Endothelial cell (in vitro differentiated cells): ENCODE data around the gene CUL9. TPM values are rescaled to one million over a fixed set of nuclear protein-coding genes. Genes with fewer than 3 reads are reported as not detected.

ENCODE experiments used
- DNase-seq: peaks from one replicate; pipeline ENCODE4 v3.0.0; 2021; ENCODE audit warnings: low spot score
- H3K27ac Mint-ChIP-seq: one replicate; pipeline ENCODE4 v1.8.0; 2021; ENCODE audit warnings: mixed read lengths, inconsistent platforms; ENCODE audit not compliant: unreplicated experiment
- H3K27me3 Mint-ChIP-seq: one replicate; pipeline ENCODE4 v1.8.0; 2021; ENCODE audit warnings: mild to moderate bottlenecking, moderate library complexity, mixed read lengths, inconsistent platforms; ENCODE audit not compliant: unreplicated experiment
- H3K36me3 Mint-ChIP-seq: one replicate; pipeline ENCODE4 v1.8.0; 2021; ENCODE audit warnings: mild to moderate bottlenecking, low read depth, mixed read lengths, inconsistent platforms; ENCODE audit not compliant: unreplicated experiment
- H3K4me1 Mint-ChIP-seq: one replicate; pipeline ENCODE4 v1.8.0; 2021; ENCODE audit warnings: mild to moderate bottlenecking, mixed read lengths, inconsistent platforms; ENCODE audit not compliant: unreplicated experiment
- H3K4me3 Mint-ChIP-seq: one replicate; pipeline ENCODE4 v1.8.0; 2021; ENCODE audit warnings: mild to moderate bottlenecking, mixed read lengths, inconsistent platforms; ENCODE audit not compliant: unreplicated experiment
- H3K9me3 Mint-ChIP-seq: one replicate; pipeline ENCODE4 v1.8.0; 2021; ENCODE audit warnings: mixed read lengths, inconsistent platforms; ENCODE audit not compliant: unreplicated experiment
- total RNA-seq: library from RNA; stranded (reverse); fragmentation: NEBNext Ultra II Directional; extraction: Animal tissue kit (Norgen Biotek cat#: 25700); gene quantifications from one replicate; pipeline ENCODE4 v1.2.1, GENCODE V29; 2021; ENCODE audit not compliant: unreplicated experiment
- TF ChIP-seq, protein P1 (sequence below): fragments of 200-600 bp; sonication (generic); IDR thresholded peaks from one replicate; pipeline ENCODE4 v1.5.0; 2021; ENCODE audit warnings: antibody characterized with exemption; ENCODE audit not compliant: unreplicated experiment

Gene CUL9
- total RNA-seq, 1 donor from 2014 or later, result 55.4 TPM

DNA sequence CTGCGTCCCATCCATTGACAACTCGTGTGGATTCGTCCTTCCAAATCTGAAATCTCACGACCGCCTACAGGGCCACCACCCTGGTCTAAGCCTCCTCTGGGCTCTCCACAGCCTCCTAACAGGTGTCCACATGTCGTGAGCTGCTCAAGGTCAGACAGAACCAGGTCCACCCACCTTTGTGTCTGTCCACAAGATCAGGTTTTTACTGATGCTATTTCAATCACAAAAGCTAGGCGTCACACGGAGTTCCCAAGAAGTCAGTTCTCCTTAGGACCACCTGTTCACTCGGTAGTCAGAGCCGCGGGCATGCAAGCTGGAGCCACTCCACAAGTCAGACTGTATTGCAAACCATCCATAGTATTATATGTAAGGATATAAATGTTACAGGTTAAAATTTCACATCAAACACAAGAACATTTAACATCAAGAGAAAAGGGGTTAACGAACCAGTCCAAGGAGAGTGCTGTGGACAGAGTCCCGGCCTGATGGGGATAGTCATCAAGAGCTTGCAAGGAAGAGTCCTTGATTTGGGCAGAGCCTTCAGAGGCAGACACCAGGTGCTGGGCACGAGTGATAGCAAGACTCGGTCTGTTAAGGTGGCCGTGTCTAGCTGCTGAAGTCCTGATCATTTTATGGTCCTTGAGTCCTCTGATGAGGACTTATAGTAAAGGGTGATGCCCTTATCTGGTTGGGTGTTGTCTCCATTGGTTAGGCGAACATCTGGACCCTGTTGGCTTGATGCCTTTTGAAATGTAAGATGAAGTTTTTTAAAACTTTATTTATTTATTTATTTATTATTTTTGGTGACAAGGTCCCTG, 48.0 kb downstream of the CUL9 start:
- H3K27ac Mint-ChIP-seq, result peak overlapping the region; percentile 26
- peaks cover 4% of the 10 kb centered on the region for H3K27me3 Mint-ChIP-seq
- peaks cover 3% of the 10 kb centered on the region for H3K4me1 Mint-ChIP-seq
- H3K9me3 Mint-ChIP-seq, result no peaks in the 10 kb centered on the region
- H3K4me3 Mint-ChIP-seq, result peak overlapping the region; percentile 84
- TF ChIP-seq, protein P1, sequence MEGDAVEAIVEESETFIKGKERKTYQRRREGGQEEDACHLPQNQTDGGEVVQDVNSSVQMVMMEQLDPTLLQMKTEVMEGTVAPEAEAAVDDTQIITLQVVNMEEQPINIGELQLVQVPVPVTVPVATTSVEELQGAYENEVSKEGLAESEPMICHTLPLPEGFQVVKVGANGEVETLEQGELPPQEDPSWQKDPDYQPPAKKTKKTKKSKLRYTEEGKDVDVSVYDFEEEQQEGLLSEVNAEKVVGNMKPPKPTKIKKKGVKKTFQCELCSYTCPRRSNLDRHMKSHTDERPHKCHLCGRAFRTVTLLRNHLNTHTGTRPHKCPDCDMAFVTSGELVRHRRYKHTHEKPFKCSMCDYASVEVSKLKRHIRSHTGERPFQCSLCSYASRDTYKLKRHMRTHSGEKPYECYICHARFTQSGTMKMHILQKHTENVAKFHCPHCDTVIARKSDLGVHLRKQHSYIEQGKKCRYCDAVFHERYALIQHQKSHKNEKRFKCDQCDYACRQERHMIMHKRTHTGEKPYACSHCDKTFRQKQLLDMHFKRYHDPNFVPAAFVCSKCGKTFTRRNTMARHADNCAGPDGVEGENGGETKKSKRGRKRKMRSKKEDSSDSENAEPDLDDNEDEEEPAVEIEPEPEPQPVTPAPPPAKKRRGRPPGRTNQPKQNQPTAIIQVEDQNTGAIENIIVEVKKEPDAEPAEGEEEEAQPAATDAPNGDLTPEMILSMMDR, result no peak
- DNase-seq, result no peak
- peaks cover 5% of the 10 kb centered on the region for H3K36me3 Mint-ChIP-seq

DNA sequence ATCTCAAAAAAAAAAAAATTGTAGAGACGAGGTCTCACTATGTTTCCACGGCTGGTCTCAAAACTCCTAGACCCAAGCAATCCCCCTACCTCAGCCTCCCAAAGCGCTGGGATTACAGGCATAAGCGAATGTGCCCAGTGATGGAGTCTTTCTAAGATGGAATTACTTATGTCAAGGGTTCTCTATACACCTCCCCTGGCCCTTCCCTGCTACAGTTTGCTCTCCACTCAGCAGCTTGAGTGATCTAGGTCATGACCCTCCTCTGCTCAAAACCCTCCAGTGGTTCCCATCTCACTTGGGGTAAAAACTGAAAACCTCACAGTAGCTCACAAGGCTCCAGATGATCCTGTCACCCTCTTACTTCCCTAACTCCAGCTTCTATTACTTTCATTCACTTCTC, 49.1 kb downstream of the CUL9 start:
- H3K4me3 Mint-ChIP-seq, result no peak overlapping the region
- H3K9me3 Mint-ChIP-seq, result no peaks in the 10 kb centered on the region
- no peaks in the 10 kb centered on the region for H3K36me3 Mint-ChIP-seq
- TF ChIP-seq, protein P1, result no peak
- no peaks in the 10 kb centered on the region for H3K27me3 Mint-ChIP-seq
- no peak overlapping the region for H3K27ac Mint-ChIP-seq
- DNase-seq, result no peak
- H3K4me1 Mint-ChIP-seq, result peaks cover 3% of the 10 kb centered on the region

DNA sequence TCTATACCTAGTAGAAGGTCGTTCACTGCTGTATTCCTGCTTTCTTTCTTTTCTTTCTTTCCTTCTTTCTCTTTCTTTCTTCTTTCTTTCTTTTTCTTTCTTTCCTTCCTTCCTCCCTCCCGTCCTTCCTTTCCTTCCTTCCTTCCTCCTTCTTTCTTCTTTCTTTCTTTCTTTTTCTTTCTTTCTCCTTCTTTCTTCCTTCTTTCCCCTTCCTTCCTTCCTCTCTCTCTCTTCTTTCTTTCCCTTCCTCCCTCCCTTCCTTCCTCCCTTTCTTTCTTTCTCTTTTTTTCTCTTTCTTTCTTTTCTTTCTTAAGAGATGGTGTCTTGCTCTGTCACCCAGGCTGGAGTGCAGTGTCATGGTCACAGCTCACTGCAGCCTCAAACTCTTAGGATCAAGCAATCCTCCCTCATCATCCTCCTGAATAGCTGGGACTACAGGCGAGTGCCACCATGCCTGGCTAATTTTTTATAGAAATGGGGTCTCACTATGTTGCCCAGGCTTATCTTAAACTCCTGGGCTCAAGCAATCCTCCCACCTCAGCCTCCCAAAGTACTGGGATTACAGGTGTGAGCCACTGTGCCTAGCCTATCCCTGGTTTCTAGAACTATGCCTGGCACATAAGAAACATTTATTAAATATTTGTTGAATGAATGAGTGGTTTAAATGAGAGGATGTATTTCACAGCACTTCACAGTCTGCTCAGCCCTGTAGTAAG, 49.9 kb downstream of the CUL9 start:
- Mint-ChIP-seq H3K9me3 (no peaks in the 10 kb centered on the region), H3K27me3 (peaks cover 1% of the 10 kb centered on the region), H3K4me1 (peaks cover 3% of the 10 kb centered on the region), H3K4me3 (no peak overlapping the region), H3K27ac (no peak overlapping the region), H3K36me3 (no peaks in the 10 kb centered on the region)
- TF ChIP-seq, protein P1, result no peak
- no peak for DNase-seq

DNA sequence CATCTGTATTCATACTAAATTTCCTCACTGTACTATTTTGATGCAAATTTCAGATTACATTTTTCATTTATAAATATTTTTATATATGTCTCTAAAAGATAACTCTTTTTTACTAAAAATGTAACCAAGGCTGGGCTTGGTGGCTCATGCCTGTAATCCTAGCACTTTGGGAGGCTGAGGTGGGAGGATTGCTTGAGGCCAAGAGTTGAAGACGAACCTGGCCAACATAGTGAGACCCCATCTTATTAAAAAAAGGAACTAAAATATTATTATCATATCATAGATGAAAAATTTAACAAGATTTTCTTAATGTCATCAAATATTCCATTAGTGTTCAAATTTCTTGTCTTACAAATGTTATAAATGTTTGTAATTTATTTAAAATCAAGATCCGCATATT, 53.8 kb downstream of the CUL9 start:
- H3K36me3 Mint-ChIP-seq, result no peaks in the 10 kb centered on the region

More for the DNA sequence above, 53.8 kb downstream of the CUL9 start:
- H3K27ac Mint-ChIP-seq, result no peak overlapping the region
- H3K27me3 Mint-ChIP-seq, result peaks cover 7% of the 10 kb centered on the region
- H3K9me3 Mint-ChIP-seq, result no peaks in the 10 kb centered on the region
- no peak overlapping the region for H3K4me3 Mint-ChIP-seq
- TF ChIP-seq, protein P1, result no peak
- no peaks in the 10 kb centered on the region for H3K4me1 Mint-ChIP-seq
- DNase-seq, result no peak
